ENCODE data around the gene TSHZ3. TPM values are rescaled to one million over a fixed set of nuclear protein-coding genes. Genes with fewer than 3 reads are reported as not detected.

The TSHZ3 gene
- total RNA-seq, 1 donor from 2014 or later: 6.3 TPM

DNA sequence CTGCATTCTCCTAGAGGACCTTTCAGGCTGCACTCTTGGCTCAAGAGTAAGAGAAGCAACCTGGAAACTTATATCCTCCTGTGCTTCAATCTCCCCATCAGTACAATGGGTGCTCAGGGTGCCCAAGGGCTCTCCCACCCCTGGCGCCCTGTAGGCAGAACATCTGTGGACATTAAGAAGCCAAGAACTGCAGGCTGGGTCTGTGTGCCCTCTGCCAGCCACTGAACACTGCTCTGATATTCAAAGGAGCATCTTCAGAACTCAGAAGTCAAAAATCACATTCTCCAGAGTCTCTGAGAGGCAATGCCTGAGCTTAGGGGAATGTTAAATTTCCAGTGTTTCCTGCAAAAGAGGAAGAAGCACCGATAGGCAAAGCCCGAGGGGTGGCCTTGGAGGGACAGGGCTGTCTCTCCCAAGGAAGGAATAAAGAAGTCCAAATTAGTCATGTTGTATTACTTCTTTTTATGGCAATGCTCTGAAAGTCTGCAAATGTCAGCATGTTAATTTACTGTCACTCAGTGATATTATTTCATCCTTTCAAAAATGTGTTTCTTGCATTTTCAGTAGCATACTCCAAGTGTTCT lies 88.1 kb downstream of the TSHZ3 start:
- Histone ChIP-seq H3K4me1 (ENCODE audit: control insufficient read depth in 3 of 3, insufficient read depth in 3 of 3, low read length in 3 of 3) (peaks cover 0 to 6% (median 0%) of the 10 kb centered on the region in 3 donors), H3K27me3 (ENCODE audit: control insufficient read depth in 3 of 3, insufficient read depth in 3 of 3, low read length in 3 of 3) (peaks cover 7 to 46% (median 21%) of the 10 kb centered on the region in 3 donors), H3K36me3 (ENCODE audit: control insufficient read depth in 3 of 3, insufficient read depth in 3 of 3, low read length in 3 of 3) (no peaks in the 10 kb centered on the region), H3K9me3 (ENCODE audit: control insufficient read depth in 3 of 3, low read length in 3 of 3) (no peaks in the 10 kb centered on the region), H3K27ac (ENCODE audit: low read depth, low read length) (no peak overlapping the region), H3K4me3 (ENCODE audit: low read length in 3 of 3) (no peak overlapping the region), H3K9ac (ENCODE audit: low read depth in 1 of 3, low read length in 3 of 3) (no peak overlapping the region)

DNA sequence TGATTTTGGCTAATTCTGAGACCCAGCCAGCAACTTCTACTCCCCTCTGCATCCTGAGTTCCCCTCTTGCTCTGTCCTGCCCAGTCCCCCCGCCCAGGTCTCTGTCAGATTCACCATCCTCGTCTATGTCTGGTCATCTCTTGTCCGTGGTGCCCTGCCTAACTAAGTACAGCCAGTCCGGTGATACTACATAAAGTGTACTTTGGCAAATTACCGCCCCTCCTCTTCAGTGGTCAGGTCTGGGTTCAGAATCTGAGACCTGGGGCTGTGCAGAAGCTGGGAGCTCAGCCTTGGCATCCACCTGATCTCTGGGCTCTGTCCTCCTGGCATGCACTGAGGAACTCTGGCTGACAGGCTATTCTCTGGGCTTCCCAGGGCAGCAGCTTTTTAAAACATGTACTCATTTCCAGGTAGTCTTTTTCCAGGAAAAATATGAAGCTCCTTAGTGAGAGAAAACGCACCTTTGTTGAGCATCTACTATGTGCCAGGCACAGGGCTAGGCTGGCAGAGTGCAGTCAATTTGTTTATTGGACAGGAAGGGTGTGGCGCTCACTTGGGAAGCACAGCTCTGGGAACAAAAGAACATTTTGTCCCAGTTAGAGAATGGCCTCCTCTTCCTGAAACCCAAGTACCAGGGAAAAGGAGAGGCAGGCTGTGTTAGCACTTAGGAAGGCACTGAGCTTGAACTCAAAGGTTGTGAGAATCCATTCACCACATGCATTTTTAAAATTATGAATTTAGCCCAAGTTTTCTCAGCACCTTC lies 88.9 kb downstream of the TSHZ3 start:
- Histone ChIP-seq H3K27me3 (ENCODE audit: control insufficient read depth in 3 of 3, insufficient read depth in 3 of 3, low read length in 3 of 3) (peaks cover 7 to 46% (median 21%) of the 10 kb centered on the region in 3 donors), H3K4me1 (ENCODE audit: control insufficient read depth in 3 of 3, insufficient read depth in 3 of 3, low read length in 3 of 3) (peaks cover 0 to 11% (median 0%) of the 10 kb centered on the region in 3 donors)

DNA sequence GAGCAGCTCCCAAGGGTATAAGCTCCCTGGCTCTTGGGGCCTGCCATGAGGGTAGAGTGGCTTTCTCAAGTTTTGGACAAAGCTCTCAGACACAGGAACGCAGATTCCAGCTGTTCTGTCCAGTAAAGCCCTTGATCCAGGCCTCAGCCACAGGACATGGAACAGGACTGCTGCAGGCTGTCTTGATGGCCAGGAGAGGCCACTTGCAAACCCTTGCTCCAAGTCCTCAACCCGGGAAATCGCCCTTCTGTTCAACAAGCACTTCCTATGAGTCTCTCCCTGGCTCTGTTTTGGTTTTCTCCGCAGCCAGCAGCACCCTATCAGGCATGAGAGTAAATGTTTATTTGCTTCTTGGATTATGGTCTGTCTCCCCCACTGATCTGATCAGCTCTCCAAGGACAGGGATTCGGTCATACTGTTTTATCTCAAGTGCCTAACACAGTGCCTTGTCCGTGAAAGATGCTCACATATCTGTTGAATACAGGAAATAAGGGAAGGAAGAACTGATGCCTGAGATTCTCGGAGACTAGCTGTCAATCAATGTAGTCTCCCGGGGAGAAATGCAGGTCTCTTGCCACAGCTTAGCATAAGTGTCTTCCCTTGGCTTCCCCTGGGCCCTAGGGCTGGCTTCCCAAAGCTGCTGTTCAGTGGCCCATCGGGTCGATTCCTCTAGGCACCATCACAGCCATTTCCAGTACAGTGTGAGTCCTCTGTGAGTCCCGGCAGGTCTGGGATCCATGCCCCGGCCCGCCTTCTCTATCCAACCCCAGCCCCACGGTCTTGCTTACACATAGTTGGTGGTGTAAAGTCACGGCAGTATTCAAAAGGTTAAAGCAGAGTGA lies 90.8 kb downstream of the TSHZ3 start:
- H3K27me3 ChIP-seq (ENCODE audit: control insufficient read depth in 3 of 3, insufficient read depth in 3 of 3, low read length in 3 of 3): peaks cover 5 to 40% (median 15%) of the 10 kb centered on the region in 3 donors

More for the DNA sequence above, 88.9 kb downstream of the TSHZ3 start:
- Histone ChIP-seq H3K36me3 (ENCODE audit: control insufficient read depth in 3 of 3, insufficient read depth in 3 of 3, low read length in 3 of 3) (no peaks in the 10 kb centered on the region), H3K9ac (ENCODE audit: low read depth in 1 of 3, low read length in 3 of 3) (no peak overlapping the region), H3K27ac (ENCODE audit: low read depth, low read length) (no peak overlapping the region), H3K9me3 (ENCODE audit: control insufficient read depth in 3 of 3, low read length in 3 of 3) (no peaks in the 10 kb centered on the region), H3K4me3 (ENCODE audit: low read length in 3 of 3) (no peak overlapping the region)

DNA sequence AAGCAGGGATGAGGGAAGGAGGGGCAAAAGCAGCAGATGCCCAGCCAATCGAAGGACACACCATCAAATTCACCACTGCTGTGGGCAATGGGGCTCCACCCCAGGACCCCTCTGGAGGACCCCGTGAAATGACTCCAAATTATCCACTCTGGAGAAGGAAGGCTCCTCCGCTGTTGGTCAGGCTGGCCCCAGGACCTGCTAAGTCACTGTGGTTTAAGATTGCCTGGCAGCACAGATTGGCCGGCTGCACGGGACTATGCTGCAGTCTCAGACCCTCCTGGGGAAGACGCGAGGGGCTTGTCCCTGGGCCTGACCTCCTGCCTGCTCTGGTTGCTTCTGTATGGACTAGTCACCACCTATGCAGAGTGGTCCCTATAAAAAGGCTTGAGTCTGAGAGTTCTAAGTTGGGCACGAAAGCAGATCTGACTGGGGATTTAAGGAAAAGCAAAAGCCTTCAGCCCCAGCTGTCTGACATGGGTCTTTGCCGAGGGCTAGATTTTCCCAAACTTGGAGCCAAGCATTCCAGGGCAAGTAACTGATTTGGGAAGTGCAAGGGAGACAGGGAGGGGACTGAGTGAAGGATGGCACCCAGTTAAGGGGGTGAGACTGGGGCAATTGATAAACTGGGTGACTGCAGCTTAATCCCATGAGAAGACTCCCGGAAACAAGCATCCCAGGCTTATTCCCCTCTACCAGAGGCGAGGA lies 91.7 kb downstream of the TSHZ3 start:
- Histone ChIP-seq H3K4me1 (ENCODE audit: control insufficient read depth in 3 of 3, insufficient read depth in 3 of 3, low read length in 3 of 3) (peaks cover 5 to 26% (median 15%) of the 10 kb centered on the region in 3 donors), H3K9me3 (ENCODE audit: control insufficient read depth in 3 of 3, low read length in 3 of 3) (no peaks in the 10 kb centered on the region), H3K9ac (ENCODE audit: low read depth in 1 of 3, low read length in 3 of 3) (no peak overlapping the region), H3K27ac (ENCODE audit: low read depth, low read length) (no peak overlapping the region), H3K4me3 (ENCODE audit: low read length in 3 of 3) (no peak overlapping the region), H3K27me3 (ENCODE audit: control insufficient read depth in 3 of 3, insufficient read depth in 3 of 3, low read length in 3 of 3) (peaks cover 5 to 31% (median 8%) of the 10 kb centered on the region in 3 donors), H3K36me3 (ENCODE audit: control insufficient read depth in 3 of 3, insufficient read depth in 3 of 3, low read length in 3 of 3) (no peaks in the 10 kb centered on the region)

More for the DNA sequence above, 90.8 kb downstream of the TSHZ3 start:
- Histone ChIP-seq H3K4me1 (ENCODE audit: control insufficient read depth in 3 of 3, insufficient read depth in 3 of 3, low read length in 3 of 3) (peaks cover 5 to 26% (median 15%) of the 10 kb centered on the region in 3 donors), H3K4me3 (ENCODE audit: low read length in 3 of 3) (no peak overlapping the region), H3K27ac (ENCODE audit: low read depth, low read length) (no peak overlapping the region), H3K36me3 (ENCODE audit: control insufficient read depth in 3 of 3, insufficient read depth in 3 of 3, low read length in 3 of 3) (no peaks in the 10 kb centered on the region), H3K9ac (ENCODE audit: low read depth in 1 of 3, low read length in 3 of 3) (no peak overlapping the region), H3K9me3 (ENCODE audit: control insufficient read depth in 3 of 3, low read length in 3 of 3) (no peaks in the 10 kb centered on the region)

DNA sequence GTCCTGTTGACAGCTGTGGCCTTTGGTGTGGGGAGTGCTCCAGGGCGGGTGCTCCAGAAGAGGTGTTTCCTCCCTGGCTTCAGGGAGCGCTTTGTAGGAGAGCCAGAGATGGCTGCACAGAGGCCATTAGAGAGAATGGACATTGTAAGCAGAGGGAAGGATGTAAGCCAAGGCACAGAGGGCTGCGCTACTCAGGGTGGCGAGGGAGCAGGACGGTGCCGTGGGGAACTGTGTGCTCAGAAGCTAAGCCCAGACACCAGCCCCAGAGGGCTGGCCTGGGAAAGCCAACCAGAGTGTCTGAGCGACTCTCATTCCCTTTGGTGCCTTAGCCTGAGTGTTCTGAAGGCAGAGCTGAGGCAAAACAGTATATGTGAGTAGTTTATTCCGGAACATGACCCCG lies 92.2 kb downstream of the TSHZ3 start:
- Histone ChIP-seq H3K4me1 (ENCODE audit: control insufficient read depth in 3 of 3, insufficient read depth in 3 of 3, low read length in 3 of 3) (peaks cover 5 to 26% (median 15%) of the 10 kb centered on the region in 3 donors), H3K27ac (ENCODE audit: low read depth, low read length) (no peak overlapping the region)

GRCh38 chr19:31256593-31256960 lies 92.7 kb downstream of the TSHZ3 start:
- H3K9ac ChIP-seq (ENCODE audit: low read depth in 1 of 3, low read length in 3 of 3): no peak overlapping the region
- H3K4me1 ChIP-seq (ENCODE audit: control insufficient read depth in 3 of 3, insufficient read depth in 3 of 3, low read length in 3 of 3): peaks cover 5 to 25% (median 15%) of the 10 kb centered on the region in 3 donors
- peaks cover 1 to 24% (median 8%) of the 10 kb centered on the region in 3 donors for H3K27me3 ChIP-seq (ENCODE audit: control insufficient read depth in 3 of 3, insufficient read depth in 3 of 3, low read length in 3 of 3)
- H3K36me3 ChIP-seq (ENCODE audit: control insufficient read depth in 3 of 3, insufficient read depth in 3 of 3, low read length in 3 of 3): no peaks in the 10 kb centered on the region
- H3K9me3 ChIP-seq (ENCODE audit: control insufficient read depth in 3 of 3, low read length in 3 of 3): no peaks in the 10 kb centered on the region
- H3K4me3 ChIP-seq (ENCODE audit: low read length in 3 of 3): no peak overlapping the region
- H3K27ac ChIP-seq (ENCODE audit: low read depth, low read length): no peak overlapping the region

More for the DNA sequence above, 92.2 kb downstream of the TSHZ3 start:
- H3K9me3 ChIP-seq (ENCODE audit: control insufficient read depth in 3 of 3, low read length in 3 of 3): no peaks in the 10 kb centered on the region
- peaks cover 3 to 28% (median 8%) of the 10 kb centered on the region in 3 donors for H3K27me3 ChIP-seq (ENCODE audit: control insufficient read depth in 3 of 3, insufficient read depth in 3 of 3, low read length in 3 of 3)
- H3K36me3 ChIP-seq (ENCODE audit: control insufficient read depth in 3 of 3, insufficient read depth in 3 of 3, low read length in 3 of 3): no peaks in the 10 kb centered on the region
- no peak overlapping the region for H3K4me3 ChIP-seq (ENCODE audit: low read length in 3 of 3)
- H3K9ac ChIP-seq (ENCODE audit: low read depth in 1 of 3, low read length in 3 of 3): no peak overlapping the region

- no peaks in the 10 kb centered on the region for H3K9me3 ChIP-seq (ENCODE audit: control insufficient read depth in 3 of 3, low read length in 3 of 3)
- H3K27me3 ChIP-seq (ENCODE audit: control insufficient read depth in 3 of 3, insufficient read depth in 3 of 3, low read length in 3 of 3): peaks cover 0 to 21% (median 8%) of the 10 kb centered on the region in 3 donors
- H3K9ac ChIP-seq (ENCODE audit: low read depth in 1 of 3, low read length in 3 of 3): no peak overlapping the region
- peaks cover 5 to 21% (median 15%) of the 10 kb centered on the region in 3 donors for H3K4me1 ChIP-seq (ENCODE audit: control insufficient read depth in 3 of 3, insufficient read depth in 3 of 3, low read length in 3 of 3)
- H3K4me3 ChIP-seq (ENCODE audit: low read length in 3 of 3): no peak overlapping the region
- H3K27ac ChIP-seq (ENCODE audit: low read depth, low read length): no peak overlapping the region
- no peaks in the 10 kb centered on the region for H3K36me3 ChIP-seq (ENCODE audit: control insufficient read depth in 3 of 3, insufficient read depth in 3 of 3, low read length in 3 of 3)
Measured at GRCh38 chr19:31255831-31256592, 93.2 kb downstream of the TSHZ3 start.

- no peak overlapping the region for H3K9ac ChIP-seq (ENCODE audit: low read depth in 1 of 3, low read length in 3 of 3)
- no peaks in the 10 kb centered on the region for H3K36me3 ChIP-seq (ENCODE audit: control insufficient read depth in 3 of 3, insufficient read depth in 3 of 3, low read length in 3 of 3)
- H3K4me3 ChIP-seq (ENCODE audit: low read length in 3 of 3): no peak overlapping the region
- H3K4me1 ChIP-seq (ENCODE audit: control insufficient read depth in 3 of 3, insufficient read depth in 3 of 3, low read length in 3 of 3): peaks cover 5 to 21% (median 15%) of the 10 kb centered on the region in 3 donors
- peaks cover 0 to 13% (median 8%) of the 10 kb centered on the region in 3 donors for H3K27me3 ChIP-seq (ENCODE audit: control insufficient read depth in 3 of 3, insufficient read depth in 3 of 3, low read length in 3 of 3)
- H3K27ac ChIP-seq (ENCODE audit: low read depth, low read length): no peak overlapping the region
- no peaks in the 10 kb centered on the region for H3K9me3 ChIP-seq (ENCODE audit: control insufficient read depth in 3 of 3, low read length in 3 of 3)
Measured at GRCh38 chr19:31255174-31255799, 93.9 kb downstream of the TSHZ3 start.
